ENCODE data around the gene ARHGAP12. TPM values are rescaled to one million over a fixed set of nuclear protein-coding genes. Genes with fewer than 3 reads are reported as not detected.
A peak's percentile ranks its signal among the peaks of the same experiment; 100 is the strongest.

The ARHGAP12 gene
- total RNA-seq, 1 donor from 2014 or later = 11.4 TPM

DNA sequence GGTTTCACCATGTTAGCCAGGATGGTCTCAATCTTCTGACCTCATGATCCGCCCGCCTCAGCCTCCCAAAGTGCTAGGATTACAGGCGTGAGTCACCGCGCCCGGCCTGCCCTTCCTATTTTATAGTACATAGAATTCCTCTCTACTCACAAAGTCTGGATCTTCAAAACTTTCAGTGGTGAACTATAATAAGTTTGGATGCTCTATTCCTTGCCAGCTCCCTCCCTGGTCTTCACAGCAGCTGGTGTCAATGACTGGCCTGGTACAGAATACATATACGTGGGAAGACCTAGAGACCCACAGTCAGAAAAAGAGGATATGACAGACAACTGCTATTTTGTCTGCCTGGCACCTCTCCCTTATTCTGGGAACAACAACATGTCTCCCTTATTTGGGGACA is 40.8 kb downstream of the ARHGAP12 start:
- H3K36me3 ChIP-seq = no peaks in the 10 kb centered on the region
- no peaks in the 10 kb centered on the region for H3K27me3 ChIP-seq
- intact Hi-C loops (cut with DNase I) = no loop called here
- no peaks in the 10 kb centered on the region for H3K9me3 ChIP-seq
- TF ChIP-seq, protein P1, sequence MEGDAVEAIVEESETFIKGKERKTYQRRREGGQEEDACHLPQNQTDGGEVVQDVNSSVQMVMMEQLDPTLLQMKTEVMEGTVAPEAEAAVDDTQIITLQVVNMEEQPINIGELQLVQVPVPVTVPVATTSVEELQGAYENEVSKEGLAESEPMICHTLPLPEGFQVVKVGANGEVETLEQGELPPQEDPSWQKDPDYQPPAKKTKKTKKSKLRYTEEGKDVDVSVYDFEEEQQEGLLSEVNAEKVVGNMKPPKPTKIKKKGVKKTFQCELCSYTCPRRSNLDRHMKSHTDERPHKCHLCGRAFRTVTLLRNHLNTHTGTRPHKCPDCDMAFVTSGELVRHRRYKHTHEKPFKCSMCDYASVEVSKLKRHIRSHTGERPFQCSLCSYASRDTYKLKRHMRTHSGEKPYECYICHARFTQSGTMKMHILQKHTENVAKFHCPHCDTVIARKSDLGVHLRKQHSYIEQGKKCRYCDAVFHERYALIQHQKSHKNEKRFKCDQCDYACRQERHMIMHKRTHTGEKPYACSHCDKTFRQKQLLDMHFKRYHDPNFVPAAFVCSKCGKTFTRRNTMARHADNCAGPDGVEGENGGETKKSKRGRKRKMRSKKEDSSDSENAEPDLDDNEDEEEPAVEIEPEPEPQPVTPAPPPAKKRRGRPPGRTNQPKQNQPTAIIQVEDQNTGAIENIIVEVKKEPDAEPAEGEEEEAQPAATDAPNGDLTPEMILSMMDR (IDR thresholded peaks at IDR 0.05) = no peak
- no peak for DNase-seq (ENCODE audit: low spot score in 2 of 2)
- peaks cover 0 to 12% of the 10 kb centered on the region in 2 donors for H3K4me1 ChIP-seq
- peak overlapping the region; percentile 15 to 53 for H3K27ac ChIP-seq
- H3K4me3 ChIP-seq = no peak overlapping the region

DNA sequence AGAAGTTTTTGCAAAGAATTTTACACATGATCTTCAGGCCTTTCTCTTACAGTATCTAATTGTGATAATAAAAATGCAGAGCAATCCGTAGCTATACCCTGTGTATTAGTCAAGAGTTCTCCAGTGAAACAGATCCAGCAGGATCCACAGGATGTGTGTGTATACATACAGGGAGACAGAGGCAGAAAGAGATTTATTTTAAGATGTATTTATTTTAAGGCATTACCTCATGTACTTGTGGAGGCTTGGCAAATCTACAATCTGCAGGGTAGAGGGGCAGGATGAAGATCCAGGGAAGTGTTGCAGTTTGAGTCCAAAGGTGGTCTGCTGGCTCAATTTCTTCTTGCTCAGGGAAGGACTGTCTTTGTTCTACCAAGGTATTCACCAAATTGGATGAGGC is 41.7 kb downstream of the ARHGAP12 start:
- Histone ChIP-seq H3K27ac (peak overlapping the region; percentile 8 to 53), H3K27me3 (no peaks in the 10 kb centered on the region), H3K4me1 (peaks cover 0 to 13% of the 10 kb centered on the region in 2 donors), H3K9me3 (no peaks in the 10 kb centered on the region), H3K4me3 (no peak overlapping the region), H3K36me3 (no peaks in the 10 kb centered on the region)
- TF ChIP-seq, protein P1 (IDR thresholded peaks at IDR 0.05) = no peak
- DNase-seq (ENCODE audit: low spot score in 2 of 2) = no peak
- intact Hi-C loops (cut with DNase I) = no loop called here

DNA sequence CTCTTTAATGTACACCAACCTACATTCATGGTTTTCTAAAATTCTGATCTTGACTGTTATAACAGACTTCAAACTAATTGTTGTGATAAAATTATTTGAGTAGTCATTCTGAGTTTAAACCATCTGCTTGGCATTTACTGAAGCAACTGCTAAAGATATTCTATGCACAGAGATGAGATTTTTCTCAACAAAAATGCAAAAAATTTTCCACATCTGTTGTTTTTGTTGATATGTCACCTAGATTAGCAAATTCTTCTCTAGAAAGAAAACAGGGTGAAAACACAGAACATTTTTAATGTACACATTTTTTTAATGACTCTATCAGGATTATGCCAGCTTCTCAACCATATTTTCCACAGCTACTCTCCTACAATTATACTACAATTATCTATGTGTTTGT is 42.7 kb downstream of the ARHGAP12 start:
- Histone ChIP-seq H3K4me1 (peaks cover 0 to 13% of the 10 kb centered on the region in 2 donors), H3K9me3 (no peaks in the 10 kb centered on the region), H3K4me3 (no peak overlapping the region), H3K27ac (peak overlapping the region in 1 of 2 donors; percentile 53), H3K27me3 (no peaks in the 10 kb centered on the region), H3K36me3 (no peaks in the 10 kb centered on the region)
- no peak for DNase-seq (ENCODE audit: low spot score in 2 of 2)
- intact Hi-C loops (cut with DNase I) = no loop called here
- TF ChIP-seq, protein P1 (IDR thresholded peaks at IDR 0.05) = no peak

DNA sequence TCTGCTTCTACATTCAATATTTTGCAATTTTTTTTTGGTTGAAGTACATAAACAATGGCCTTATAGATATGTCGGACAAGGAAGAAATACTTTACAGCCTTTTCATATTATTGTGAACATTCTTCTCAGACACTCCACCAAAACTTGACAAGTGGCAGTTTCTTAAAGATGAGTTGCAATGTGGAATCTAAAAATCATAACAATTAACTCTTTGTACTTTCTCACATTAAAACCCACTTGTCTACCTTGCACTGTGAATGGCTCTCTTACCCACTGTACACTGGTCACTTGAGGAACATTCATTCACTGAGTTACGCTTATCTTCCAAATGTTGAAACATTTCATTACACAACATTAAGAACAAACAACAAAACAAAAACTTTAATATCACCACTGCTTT is 44.2 kb downstream of the ARHGAP12 start:
- Histone ChIP-seq H3K4me1 (peaks cover 0 to 13% of the 10 kb centered on the region in 2 donors), H3K27ac (no peak overlapping the region), H3K9me3 (no peaks in the 10 kb centered on the region), H3K4me3 (no peak overlapping the region), H3K27me3 (no peaks in the 10 kb centered on the region), H3K36me3 (no peaks in the 10 kb centered on the region)
- intact Hi-C loops (cut with DNase I) = loop anchor here (5.0 kb wide), 1 partner anchor 43 kb away; the partner anchor contains the start of gene ARHGAP12
- TF ChIP-seq, protein P1 (IDR thresholded peaks at IDR 0.05) = no peak
- DNase-seq (ENCODE audit: low spot score in 2 of 2) = no peak

DNA sequence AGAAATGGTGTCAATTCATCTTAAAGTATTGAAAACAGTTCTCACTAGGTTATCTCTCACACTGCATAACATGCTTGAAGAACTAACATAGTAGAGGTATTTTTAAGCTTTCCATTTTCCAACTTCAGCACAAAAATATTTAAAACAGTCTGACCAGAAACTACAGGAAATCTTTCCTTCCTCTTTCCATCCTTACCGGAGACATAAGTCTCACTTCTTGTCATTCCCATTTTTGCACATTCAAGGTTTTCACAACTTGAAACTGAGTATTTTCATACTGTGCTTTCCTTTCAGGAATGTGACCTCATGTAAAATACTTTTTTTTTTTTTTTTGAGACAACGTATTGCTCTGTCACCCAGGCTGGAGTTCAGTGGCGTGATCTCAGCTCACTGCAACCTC is 45.2 kb downstream of the ARHGAP12 start:
- H3K9me3 ChIP-seq = no peaks in the 10 kb centered on the region
- TF ChIP-seq, protein P1 (IDR thresholded peaks at IDR 0.05) = no peak
- peak overlapping the region in 1 of 2 donors; percentile 30 for H3K4me3 ChIP-seq
- DNase-seq (ENCODE audit: low spot score in 2 of 2) = no peak
- no peaks in the 10 kb centered on the region for H3K27me3 ChIP-seq
- peak overlapping the region; percentile 17 to 56 for H3K27ac ChIP-seq
- H3K4me1 ChIP-seq = peaks cover 0 to 9% of the 10 kb centered on the region in 2 donors
- intact Hi-C loops (cut with DNase I) = loop anchor here (5.0 kb wide), 1 partner anchor 44 kb away; the partner anchor contains the start of gene ARHGAP12
- no peaks in the 10 kb centered on the region for H3K36me3 ChIP-seq

DNA sequence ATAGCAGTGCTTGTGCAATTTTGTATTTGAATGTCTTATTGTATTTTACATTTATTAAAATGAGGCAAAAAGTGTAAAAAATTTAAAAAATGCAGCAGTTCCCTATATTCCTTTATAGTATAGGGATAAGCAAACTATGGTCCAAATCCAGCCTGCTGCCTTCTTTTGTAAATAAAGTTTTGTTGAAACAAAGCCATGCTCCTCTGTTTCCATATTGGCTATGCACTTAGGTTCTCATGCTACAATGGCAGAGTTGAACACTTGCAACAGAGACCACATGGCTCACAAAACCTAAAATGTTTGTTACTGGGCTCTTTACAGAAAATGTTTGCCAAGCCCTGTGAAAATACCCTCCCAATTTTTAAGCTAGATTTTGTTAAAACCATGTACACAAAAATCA is 50.1 kb downstream of the ARHGAP12 start:
- H3K36me3 ChIP-seq = no peaks in the 10 kb centered on the region
- DNase-seq (ENCODE audit: low spot score in 2 of 2) = no peak
- no peak overlapping the region for H3K4me3 ChIP-seq
- TF ChIP-seq, protein P1 (IDR thresholded peaks at IDR 0.05) = no peak
- H3K27me3 ChIP-seq = no peaks in the 10 kb centered on the region
- intact Hi-C loops (cut with DNase I) = no loop called here
- H3K27ac ChIP-seq = no peak overlapping the region
- no peaks in the 10 kb centered on the region for H3K9me3 ChIP-seq
- peaks cover 0 to 6% of the 10 kb centered on the region in 2 donors for H3K4me1 ChIP-seq

Measured in ascending aorta (tissue), 2 donors.